ENCODE measurements around the gene BHLHE40. TPM values are rescaled to one million over a fixed set of nuclear protein-coding genes. Genes with fewer than 3 reads are reported as not detected.

The BHLHE40 gene
- total and polyA plus RNA-seq, 2 of the 8 experiments (the other 6 are each of a cell fraction or from before 2014, with no cell fraction given) = 1.5 to 2.2 TPM

Other genes with a start within 250 kb of the BHLHE40 start
- 25.8 and 27.8 TPM in 2 replicates for gene ARL8B, start 142.9 kb downstream of the BHLHE40 start, total RNA-seq (2021; fragmentation: NEBNext Ultra II Directional; extraction: Animal tissue kit (Norgen Biotek cat#: 25700))
- gene ARL8B, start 142.9 kb downstream of the BHLHE40 start, polyA plus RNA-seq (2011; rRNA removed) = 10.8 and 14.5 TPM in 2 replicates
- gene EDEM1, start 208.3 kb downstream of the BHLHE40 start, total RNA-seq (2021; fragmentation: NEBNext Ultra II Directional; extraction: Animal tissue kit (Norgen Biotek cat#: 25700)) = 14.1 and 16.4 TPM in 2 replicates
- 4.7 and 4.8 TPM in 2 replicates for gene EDEM1, start 208.3 kb downstream of the BHLHE40 start, polyA plus RNA-seq (2011; rRNA removed)